NCI-H82 (cell line): Measurements from ENCODE around the gene SNAI1.
"Not testable (repeated sequence)": the region's sequence is repeated elsewhere in the genome, so short reads cannot be mapped to it uniquely, and the experiment has no call there.

ENCODE experiments used
- DNase-seq: peaks from one replicate; lab custom pipeline; 2025; lab: John Stamatoyannopoulos, UW

SNAI1 gene

DNA sequence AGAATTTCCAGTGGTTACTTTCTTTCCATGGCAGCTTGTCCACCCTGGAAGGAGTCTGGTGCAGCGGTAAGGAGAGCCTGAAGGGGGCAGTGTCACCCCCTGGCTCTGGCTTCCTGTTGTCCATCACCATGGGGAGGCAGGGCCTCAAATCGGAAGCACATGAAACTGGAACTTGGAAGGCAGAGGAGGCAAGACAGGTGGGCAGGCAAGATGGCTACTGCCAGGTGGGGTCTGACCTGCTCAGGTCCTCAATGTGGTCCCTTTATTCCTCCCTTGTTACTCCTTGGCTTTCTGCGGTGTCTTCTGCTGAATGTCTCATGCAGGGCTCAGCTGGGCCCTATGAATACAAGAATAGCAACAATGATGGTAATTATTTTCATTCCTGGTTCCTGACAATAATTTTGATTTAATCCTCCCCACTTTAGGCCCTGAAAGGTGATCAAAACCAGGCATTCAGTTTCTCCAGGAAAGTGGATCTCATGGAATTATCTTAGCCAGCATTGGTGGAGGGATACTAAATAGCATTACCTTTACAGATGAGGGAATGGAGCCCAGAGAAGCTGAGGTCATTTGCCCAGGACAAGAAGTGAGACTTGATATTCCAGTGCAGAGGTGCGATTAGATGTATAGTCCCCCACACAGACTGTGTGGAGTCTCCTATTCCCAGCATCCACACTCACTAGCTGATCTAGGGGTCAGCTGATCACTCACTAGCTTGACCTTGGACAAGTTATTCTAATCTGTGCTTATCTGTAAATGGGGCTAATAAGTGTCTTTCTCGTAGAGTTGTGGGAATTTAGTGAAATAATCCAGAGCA lies 17.6 kb upstream of the SNAI1 start:
- DNase-seq, result peak; percentile 77

DNA sequence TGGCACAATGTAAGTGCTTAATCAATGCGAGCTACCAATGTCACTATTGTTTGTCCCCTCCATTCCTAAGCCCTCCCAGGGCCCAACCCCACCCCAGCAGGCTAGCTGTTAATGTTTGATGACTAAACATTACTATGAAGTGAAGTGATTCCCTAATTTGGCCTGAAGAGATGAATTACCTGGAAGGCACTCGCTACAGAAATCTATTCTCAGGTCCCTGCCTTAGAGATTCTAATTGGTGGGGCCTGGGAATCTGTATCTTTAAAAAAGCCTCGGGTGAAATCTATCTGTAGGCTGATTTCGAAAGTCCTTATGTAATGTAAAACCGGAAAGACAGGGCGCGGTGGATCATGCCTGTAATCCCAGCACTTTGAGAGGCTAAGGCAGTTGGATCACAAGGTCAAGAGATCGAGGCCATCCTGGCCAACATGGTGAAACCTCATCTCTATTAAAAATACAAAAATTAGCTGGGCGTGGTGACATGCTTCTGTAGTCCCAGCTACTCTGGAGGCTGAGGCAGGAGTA lies 16.9 kb upstream of the SNAI1 start:
- no peak for DNase-seq

DNA sequence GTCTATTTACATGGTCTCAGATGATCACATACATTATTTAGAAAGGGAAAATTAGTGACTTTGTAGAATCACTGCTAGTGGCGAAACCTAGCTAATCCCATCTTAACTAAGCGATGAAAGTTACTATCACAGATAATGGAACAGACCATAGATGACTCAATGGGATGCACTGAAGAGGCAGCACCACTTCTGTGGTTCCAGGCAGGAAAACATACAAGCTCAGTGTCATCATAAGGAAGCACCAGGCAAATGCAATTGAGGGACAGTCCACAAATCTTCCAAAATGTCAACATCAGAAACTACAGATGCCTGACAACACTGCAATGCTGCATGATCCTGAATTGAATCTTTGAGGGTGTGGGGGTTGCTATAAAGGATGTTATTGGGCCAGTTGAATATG lies 15.9 kb upstream of the SNAI1 start:
- no peak for DNase-seq

DNA sequence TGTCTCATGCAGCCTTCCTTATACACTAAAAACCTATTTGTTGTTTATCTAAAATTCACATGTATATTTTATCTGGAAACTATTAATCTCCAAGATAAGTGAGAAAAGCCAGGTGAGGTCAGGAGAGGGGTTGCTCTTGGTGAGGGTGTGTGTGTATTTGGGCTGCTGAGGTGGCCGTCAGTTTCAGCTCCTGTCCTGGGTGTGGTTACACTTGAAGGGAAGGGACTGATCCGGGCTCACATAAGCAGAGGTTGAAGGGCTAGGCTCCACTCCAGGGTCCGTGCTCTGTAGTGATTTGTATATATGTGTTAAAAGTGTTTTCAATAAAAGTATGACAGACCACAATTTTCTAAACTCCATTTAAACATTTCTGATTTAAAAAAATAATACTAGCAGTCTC lies 13.5 kb upstream of the SNAI1 start:
- DNase-seq, result no peak

DNA sequence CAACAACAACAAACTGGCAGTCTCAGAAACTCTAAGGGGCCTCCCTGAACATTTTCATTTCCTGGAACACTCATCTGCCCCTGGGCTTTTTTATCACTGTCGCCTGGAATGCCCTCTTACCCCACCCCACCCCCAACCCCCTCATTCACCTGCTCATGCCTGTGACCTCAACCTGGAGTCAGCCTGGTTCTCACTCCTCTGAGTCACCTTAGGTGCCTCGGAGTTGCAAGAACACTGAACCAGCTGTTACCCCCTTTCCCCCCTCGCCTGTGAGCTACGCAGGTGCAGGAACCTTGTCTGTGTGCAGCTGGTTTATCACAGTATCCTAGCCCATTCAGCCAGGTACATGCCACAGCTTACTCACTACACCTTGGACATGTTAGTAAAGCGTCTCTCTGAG lies 12.8 kb upstream of the SNAI1 start:
- no peak for DNase-seq

DNA sequence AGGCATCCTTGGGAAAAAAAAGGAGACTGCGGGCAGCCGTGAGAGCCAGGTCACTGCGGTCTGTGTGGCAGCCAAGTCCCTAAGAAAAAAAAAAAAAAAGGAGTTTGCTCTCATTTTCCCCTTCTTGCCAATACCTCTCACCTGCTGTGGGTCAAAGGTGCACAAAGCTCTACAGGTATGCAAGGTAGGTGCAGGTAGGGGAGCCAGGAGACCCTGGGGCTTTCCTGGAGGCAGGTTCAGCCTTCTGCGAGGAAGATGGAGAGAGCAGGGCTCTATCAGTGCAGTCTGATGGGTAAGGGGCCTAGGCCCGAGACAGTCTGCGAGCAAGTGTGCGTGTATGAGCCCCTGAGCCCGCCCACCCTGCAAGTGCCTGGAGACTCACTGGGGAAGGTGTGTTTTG lies 12.3 kb upstream of the SNAI1 start:
- DNase-seq, result no peak

DNA sequence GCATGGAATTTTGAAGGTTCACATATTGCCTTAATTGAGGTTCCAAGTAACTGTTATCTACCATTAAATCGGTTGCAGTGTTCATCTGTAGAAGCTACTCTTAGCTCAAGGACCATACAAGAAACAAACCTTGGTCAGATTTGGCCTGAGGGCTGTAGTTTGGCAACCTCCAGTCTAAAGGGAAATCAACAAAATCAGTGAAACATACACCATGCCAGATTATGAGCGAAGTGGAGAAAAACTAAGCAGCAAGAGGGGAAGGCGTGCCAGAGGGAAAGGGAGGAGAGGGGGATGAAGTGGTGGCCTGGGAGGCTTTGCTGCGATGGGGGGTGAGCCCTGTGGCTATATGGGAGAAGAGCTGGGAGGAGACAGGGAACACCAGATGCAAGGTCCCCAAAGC lies 8.8 kb upstream of the SNAI1 start:
- DNase-seq, result no peak

DNA sequence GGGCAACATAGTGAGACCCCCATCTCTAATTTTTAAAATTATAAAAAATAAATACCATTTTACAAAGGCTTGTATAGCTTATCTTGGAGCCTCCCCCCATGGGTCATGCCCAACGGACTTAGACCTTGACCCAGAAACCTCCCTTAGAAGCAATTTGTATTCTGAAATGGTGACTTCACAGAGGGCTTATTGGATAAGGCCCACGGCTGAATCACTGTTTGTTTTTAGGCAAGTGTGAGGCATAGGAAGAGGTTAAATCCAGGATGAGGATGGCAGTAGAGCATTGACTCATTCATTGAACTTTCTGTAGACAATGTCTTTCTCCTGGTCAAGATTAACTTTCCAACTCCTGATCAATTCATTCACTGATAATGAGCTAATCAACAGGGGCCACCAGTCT lies 6.2 kb upstream of the SNAI1 start:
- no peak for DNase-seq

DNA sequence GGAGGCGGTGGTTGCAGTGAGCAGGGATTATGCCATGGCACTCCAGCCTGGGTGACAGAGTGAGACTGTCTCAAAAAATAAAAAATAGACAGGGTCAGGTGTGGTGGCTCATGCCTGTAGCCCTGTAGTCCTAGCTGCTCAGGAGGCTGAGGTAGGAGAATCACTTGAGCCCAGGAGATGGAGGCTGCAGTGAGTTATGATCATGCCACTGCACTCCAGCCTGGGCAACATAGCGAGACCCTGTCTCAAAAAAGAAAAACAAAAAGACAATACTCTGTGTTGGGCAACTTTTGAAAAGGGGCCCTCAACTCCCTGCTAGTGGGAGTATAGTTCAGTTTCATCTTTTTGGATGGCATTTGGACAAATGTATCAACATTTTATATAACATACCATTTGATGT lies 5.0 kb upstream of the SNAI1 start:
- not testable (repeated sequence) for DNase-seq

DNA sequence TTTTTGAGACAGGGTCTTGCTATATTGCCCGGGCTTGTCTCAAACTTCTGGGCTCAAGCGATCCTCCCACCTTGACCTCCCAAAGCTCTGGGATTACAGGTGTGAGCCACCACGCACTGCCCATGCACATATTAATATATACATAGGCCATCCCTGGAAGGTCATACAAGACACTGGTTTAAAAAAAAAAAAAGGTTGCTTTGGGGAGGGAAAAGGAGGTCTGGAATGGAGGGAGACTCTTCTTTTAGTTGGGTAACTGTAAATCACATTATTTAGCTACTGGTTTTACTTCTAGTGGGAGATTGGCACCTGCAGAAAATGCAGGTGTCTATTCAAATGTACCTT lies 4.1 kb upstream of the SNAI1 start:
- no peak for DNase-seq

DNA sequence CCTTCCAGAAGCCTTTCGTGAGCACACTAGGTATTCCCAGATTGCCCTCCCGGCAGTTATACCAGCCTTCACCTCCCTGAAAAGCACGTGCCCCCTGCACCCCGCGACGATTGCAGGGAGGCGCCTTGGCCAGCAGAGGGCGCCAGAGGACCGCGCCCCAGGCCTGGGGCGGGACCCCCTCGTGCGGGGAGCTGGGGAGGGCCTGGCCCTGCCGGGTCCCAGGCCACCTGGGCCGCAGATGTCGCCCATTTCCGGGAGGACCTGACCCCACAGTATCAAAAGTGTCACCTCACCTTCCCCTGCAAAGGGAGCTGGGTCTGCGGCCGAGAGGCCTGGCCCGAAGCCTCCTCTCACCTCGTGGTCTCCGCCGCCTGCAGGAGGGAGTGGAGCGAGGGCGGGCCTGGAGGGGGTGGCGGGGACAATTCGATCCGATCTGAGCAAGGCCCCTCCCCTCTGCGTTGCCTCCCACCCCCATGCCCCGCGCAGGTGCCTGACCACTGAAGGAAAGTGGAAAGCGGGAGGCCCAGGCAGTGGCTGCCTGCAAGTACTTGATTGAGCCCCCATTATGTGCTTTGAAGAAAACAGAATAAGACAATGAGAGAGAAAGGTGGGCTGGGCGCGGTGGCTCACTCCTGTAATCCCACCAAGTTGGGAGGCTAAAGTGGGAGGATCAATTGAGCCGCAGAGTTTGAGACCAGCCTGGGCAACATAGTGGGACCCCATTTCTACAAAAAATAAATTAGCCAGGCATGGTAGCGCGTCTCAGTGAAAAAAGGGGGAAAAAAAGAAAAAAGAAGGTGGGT lies 3.5 kb upstream of the SNAI1 start:
- DNase-seq, result peak; percentile 88

DNA sequence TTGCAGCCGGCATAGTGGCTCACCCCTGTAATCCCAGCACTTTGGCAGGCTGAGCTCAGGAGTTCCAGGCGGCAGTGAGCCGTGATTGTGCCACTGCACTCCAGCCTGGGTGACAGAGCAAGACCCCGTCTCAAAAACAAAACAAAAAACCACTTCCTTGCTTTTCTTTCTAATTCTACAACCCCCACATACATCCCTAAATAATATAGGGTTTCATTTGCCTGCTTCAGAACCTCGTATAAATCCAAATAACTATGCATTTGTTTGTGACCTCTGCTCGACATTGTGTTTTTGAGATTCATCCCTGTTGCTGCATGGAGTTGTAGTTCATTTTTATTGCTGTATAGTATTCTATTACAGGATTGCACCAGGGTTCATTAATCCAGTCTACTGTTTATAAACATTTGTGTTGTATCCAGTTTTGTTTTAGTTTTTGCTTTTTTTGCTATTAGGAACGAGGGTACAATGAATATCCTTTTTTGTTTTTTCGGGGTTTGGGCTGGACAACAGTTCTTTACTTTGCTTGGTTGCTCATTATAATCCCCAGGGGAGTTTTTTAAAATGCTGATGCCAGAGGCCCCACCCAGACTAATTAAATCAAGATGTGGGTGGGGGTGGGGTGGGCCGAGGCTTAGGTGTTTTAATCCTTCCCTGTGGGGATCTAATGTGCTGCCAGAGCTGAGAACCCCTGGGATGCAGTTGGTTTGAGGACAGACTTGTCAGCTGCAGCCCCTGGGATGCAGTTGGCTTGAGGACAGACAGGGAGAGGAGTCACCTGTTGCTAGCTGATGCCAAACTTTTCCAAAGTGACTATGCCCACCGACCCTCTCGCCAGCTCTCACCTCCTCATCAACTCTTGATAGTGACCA lies 2.4 kb upstream of the SNAI1 start:
- DNase-seq, result peak; percentile 87

DNA sequence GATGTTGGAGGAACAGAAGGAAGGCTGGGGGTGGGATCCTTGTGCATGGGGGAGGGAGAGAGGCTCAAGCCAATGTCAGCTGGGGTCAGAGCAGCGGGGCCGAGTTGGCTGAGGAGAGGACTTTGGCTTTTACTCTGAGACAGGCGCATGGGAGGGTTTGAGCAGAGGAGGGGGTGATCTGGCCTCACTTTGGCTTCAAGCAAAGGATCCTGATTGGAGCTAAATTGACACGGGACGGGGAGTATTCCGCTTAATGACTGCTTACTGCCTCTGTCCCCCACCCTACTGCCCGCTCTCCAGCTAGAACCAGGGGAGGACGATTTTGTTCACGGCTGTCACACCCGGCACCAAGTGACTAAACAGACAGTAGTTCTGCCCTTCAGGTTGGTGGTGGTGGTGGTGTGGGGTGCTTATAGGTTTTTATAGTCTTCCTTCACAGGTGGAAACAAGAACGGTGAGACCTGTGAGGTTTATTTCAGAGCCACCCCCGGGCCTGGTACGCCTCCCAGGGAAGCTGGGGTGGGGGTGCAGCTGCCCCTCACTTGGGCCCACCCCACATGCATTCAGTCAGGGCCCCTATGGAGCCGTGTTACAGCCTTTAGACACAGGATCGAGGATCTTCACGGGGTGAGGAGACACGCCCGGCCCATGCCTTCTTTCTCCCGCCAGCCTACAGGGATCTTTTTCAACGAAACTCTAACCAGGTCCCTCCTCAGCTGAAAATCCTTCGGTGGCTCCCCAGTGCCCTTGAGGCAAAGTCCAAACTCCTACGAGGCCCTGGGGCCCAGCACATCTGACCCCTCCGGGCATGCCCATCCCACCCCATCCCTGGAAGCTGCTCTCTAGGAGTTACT lies 1.3 kb upstream of the SNAI1 start:
- peak; percentile 45 for DNase-seq

DNA sequence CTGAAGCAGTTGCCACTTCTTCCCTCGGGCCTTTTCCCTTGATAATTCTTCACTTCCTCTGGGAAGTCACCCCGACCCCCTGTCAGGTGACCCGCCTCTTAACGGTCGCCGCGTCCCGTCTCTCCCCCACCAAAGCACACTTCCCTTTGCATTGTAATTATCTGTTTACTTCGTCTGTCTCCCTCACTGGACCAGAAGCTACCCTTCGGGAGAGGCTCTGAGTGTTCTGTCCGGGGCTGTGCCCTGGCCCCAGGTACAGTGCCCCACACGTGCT lies 771 bp upstream of the SNAI1 start:
- DNase-seq, result no peak

DNA sequence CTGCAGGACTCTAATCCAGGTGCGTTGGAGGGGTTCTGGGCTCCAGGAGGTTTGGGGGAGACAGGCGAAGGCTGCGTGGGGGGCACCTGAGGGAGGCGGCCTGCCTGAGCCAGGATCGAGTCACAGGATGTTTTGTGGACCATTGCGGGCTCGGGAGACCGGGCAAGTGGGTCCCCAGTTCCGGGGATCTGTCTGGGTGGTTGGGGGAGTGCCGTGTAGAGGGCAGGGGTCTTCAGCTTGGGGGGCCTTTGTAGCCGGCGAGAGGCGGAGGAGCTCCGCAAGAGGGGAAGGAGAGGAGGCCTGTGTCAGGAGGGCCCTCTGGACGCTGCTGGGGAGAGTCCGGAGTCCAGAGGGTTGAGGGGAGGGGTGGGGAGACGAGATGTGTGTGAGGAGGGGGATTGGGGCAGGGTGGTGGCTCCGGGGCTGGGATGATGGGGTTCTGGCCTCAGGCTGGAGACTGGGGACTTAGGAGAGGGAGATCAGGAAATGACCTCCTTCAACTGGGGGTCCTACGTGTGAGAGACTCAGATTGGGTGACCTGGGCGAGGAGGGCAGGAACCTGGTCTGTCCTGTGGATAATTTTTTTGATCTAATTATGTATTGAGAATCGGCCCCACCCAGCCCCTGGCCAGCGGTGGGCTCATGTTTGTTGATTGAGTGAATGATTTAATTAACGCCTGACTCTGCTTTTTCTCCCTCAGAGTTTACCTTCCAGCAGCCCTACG lies 505 bp downstream of the SNAI1 start:
- peak; percentile 48 for DNase-seq

DNA sequence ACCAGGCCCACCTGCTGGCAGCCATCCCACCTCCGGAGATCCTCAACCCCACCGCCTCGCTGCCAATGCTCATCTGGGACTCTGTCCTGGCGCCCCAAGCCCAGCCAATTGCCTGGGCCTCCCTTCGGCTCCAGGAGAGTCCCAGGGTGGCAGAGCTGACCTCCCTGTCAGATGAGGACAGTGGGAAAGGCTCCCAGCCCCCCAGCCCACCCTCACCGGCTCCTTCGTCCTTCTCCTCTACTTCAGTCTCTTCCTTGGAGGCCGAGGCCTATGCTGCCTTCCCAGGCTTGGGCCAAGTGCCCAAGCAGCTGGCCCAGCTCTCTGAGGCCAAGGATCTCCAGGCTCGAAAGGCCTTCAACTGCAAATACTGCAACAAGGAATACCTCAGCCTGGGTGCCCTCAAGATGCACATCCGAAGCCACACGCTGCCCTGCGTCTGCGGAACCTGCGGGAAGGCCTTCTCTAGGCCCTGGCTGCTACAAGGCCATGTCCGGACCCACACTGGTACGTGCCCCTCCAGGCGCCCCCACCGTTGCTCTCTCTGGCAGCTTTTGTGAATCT lies 1.1 kb downstream of the SNAI1 start:
- DNase-seq, result no peak

DNA sequence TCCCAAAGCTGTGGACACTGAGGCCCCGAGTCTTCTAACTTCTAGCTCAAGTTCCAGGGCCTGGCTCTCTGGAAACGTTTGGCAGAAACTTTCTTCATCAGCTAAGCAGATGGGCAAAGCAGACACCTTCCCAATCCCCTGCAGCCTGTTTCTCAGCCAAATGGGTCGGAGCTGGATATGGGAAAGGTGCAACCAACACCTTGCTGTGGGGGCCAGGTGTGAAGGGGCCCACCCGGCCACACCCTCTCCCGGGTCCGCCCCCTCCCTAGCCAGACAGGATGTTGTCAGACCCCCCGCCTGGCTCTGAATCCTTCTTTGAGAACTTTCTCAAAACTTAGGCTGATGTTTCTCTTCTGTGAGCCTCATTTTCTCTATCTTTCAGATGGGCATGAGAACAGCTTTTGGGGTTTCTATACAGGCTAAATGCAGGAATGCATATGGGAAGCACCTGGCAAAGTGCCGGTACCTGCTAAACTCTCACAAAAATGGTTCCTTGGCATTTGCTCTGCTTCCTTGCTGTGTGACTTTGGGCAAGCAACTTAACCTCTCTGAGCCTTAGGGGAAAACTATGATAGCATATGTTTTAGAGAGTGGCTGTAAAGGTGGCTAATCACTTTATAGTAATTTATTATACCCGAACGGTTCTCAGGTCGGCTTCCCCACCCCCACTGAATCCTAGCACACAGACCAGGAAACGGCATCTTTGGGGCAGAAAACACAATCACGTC lies 1.8 kb downstream of the SNAI1 start:
- DNase-seq, result no peak

DNA sequence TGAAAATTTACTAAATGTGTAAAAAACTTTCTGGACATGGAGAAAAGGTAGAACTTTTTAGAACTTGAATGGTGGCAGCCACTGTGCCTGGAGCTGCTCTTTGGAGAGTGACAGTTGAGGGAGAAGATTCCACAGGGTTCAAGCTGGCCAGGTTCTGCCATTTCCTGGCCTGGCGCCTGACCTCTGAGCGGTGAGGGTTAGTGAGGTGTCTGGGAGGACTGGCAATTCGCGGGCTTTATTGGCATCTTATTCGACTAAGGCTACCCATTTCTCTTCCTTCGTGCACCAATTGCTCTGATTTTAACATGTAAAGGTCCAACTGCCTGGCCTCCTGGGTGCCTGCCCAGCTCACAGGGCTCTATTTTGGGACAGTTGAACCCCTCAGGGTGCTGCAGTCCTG lies 2.4 kb downstream of the SNAI1 start:
- no peak for DNase-seq

DNA sequence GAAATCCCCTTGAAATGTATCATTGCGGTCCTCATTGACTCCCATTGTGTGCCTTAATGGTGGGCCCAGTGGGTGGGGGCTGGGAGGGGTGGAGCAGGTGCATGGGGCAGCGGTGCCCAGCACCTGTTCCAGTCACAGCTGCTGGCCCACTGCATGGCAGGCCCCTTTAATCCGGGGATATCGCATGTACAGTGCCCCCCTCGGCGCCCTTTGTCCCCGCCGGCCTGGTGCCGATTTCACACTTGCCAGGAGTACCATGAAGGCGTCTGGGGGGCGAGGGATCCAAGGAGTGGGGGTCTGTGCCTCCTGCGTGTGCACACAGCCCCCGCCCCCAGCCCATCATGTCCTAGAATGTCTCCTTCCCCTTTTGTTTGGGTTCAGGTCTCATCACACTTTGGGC lies 2.8 kb downstream of the SNAI1 start:
- peak; percentile 25 for DNase-seq

DNA sequence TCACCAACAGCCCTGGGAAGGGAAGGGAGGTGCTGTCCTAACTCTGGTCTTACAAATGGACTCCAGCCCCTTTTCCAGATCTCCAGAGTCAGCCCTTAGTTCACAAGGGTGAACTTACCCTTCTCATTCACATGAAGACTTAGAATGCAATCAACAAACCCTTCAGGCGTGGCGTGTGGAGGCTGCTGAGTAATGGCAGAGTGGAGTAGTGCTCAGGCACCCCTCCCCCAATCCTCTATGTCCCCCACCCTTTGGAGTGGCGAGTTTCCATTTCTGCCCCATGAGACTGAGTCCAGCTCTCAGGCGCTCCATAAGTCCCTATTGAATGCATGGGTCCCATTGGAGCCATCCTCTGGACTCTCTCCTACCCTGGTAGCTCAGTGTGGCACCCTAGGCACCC lies 3.3 kb downstream of the SNAI1 start:
- peak; percentile 57 for DNase-seq
